ENCODE results near the gene NPRL2. TPM values are rescaled to one million over a fixed set of nuclear protein-coding genes. Genes with fewer than 3 reads are reported as not detected.
"Not testable (repeated sequence)": the region's sequence is repeated elsewhere in the genome, so short reads cannot be mapped to it uniquely, and the experiment has no call there.

The NPRL2 gene
- total and polyA plus RNA-seq, 2 experiments from 2014 or later, result 22.3 to 27.7 TPM

- TF ChIP-seq, protein P1, sequence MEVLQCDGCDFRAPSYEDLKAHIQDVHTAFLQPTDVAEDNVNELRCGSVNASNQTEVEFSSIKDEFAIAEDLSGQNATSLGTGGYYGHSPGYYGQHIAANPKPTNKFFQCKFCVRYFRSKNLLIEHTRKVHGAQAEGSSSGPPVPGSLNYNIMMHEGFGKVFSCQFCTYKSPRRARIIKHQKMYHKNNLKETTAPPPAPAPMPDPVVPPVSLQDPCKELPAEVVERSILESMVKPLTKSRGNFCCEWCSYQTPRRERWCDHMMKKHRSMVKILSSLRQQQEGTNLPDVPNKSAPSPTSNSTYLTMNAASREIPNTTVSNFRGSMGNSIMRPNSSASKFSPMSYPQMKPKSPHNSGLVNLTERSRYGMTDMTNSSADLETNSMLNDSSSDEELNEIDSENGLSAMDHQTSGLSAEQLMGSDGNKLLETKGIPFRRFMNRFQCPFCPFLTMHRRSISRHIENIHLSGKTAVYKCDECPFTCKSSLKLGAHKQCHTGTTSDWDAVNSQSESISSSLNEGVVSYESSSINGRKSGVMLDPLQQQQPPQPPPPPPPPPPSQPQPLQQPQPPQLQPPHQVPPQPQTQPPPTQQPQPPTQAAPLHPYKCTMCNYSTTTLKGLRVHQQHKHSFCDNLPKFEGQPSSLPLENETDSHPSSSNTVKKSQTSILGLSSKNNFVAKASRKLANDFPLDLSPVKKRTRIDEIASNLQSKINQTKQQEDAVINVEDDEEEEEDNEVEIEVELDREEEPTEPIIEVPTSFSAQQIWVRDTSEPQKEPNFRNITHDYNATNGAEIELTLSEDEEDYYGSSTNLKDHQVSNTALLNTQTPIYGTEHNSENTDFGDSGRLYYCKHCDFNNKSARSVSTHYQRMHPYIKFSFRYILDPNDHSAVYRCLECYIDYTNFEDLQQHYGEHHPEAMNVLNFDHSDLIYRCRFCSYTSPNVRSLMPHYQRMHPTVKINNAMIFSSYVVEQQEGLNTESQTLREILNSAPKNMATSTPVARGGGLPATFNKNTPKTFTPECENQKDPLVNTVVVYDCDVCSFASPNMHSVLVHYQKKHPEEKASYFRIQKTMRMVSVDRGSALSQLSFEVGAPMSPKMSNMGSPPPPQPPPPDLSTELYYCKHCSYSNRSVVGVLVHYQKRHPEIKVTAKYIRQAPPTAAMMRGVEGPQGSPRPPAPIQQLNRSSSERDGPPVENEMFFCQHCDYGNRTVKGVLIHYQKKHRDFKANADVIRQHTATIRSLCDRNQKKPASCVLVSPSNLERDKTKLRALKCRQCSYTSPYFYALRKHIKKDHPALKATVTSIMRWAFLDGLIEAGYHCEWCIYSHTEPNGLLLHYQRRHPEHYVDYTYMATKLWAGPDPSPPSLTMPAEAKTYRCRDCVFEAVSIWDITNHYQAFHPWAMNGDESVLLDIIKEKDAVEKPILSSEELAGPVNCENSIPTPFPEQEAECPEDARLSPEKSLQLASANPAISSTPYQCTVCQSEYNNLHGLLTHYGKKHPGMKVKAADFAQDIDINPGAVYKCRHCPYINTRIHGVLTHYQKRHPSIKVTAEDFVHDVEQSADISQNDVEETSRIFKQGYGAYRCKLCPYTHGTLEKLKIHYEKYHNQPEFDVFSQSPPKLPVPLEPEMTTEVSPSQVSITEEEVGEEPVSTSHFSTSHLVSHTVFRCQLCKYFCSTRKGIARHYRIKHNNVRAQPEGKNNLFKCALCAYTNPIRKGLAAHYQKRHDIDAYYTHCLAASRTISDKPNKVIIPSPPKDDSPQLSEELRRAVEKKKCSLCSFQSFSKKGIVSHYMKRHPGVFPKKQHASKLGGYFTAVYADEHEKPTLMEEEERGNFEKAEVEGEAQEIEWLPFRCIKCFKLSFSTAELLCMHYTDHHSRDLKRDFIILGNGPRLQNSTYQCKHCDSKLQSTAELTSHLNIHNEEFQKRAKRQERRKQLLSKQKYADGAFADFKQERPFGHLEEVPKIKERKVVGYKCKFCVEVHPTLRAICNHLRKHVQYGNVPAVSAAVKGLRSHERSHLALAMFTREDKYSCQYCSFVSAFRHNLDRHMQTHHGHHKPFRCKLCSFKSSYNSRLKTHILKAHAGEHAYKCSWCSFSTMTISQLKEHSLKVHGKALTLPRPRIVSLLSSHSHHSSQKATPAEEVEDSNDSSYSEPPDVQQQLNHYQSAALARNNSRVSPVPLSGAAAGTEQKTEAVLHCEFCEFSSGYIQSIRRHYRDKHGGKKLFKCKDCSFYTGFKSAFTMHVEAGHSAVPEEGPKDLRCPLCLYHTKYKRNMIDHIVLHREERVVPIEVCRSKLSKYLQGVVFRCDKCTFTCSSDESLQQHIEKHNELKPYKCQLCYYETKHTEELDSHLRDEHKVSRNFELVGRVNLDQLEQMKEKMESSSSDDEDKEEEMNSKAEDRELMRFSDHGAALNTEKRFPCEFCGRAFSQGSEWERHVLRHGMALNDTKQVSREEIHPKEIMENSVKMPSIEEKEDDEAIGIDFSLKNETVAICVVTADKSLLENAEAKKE (CRISPR knock-in tag; IDR thresholded peaks at IDR 0.05), result no peak
- no peak for TF ChIP-seq REST (IDR thresholded peaks at IDR 0.05; ENCODE audit: unreplicated experiment)
- TF ChIP-seq, protein P2, sequence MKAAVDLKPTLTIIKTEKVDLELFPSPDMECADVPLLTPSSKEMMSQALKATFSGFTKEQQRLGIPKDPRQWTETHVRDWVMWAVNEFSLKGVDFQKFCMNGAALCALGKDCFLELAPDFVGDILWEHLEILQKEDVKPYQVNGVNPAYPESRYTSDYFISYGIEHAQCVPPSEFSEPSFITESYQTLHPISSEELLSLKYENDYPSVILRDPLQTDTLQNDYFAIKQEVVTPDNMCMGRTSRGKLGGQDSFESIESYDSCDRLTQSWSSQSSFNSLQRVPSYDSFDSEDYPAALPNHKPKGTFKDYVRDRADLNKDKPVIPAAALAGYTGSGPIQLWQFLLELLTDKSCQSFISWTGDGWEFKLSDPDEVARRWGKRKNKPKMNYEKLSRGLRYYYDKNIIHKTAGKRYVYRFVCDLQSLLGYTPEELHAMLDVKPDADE (IDR thresholded peaks at IDR 0.05), result no peak
Measured at GRCh38 chr3:50314342-50314741, 36.2 kb downstream of the NPRL2 start (continued).

GRCh38 chr3:50312041-50312440 is 38.5 kb downstream of the NPRL2 start:
- Mint-ChIP-seq H3K9me3 (peaks cover 50% of the 10 kb centered on the region), H3K36me3 (ENCODE audit: low read depth) (peaks cover 58% of the 10 kb centered on the region)
- not testable (repeated sequence) for H3K4me1 ChIP-seq (ENCODE audit: insufficient read depth); H3K36me3 ChIP-seq (ENCODE audit: insufficient read depth); H3K27ac Mint-ChIP-seq; H3K4me3 ChIP-seq; H3K79me2 ChIP-seq (replicated peaks; ENCODE audit: insufficient read depth); DNase-seq (ENCODE audit: low spot score); H3K27ac ChIP-seq (ENCODE audit: low read depth); H3K9me2 ChIP-seq (ENCODE audit: insufficient read depth); H3K27me3 ChIP-seq (ENCODE audit: insufficient read depth); H4K20me1 ChIP-seq (replicated peaks; ENCODE audit: insufficient read depth); H3K27me3 Mint-ChIP-seq (ENCODE audit: insufficient read depth, low read depth, poor library complexity); H2AFZ ChIP-seq; H3K4me2 ChIP-seq; H3K4me1 Mint-ChIP-seq; ATAC-seq; H3F3A ChIP-seq (replicated peaks; ENCODE audit: low read depth); H3K4me3 Mint-ChIP-seq
